ENCODE data around the gene HDX.
"Not testable (repeated sequence)": the region's sequence is repeated elsewhere in the genome, so short reads cannot be mapped to it uniquely, and the experiment has no call there.

HDX gene

DNA sequence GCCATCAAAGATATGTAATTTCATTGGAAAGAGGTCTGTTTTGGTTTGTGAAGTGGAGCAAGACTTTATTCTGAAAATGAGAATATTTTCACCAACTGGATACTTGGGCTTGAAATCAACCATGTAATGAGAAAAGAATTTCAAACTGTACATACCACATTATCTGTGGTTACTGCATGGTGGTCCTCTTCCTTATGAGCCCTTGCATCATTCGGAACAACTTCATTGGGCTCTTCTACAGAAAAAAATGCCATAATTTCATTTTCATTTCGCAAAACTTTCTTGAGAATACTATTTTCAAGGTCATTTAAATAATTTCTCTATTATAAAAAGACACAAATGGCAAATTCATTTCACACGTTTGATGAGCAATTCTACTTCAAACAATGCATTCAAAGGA lies 165.6 kb downstream of the HDX start:
- DNase-seq: no peak

DNA sequence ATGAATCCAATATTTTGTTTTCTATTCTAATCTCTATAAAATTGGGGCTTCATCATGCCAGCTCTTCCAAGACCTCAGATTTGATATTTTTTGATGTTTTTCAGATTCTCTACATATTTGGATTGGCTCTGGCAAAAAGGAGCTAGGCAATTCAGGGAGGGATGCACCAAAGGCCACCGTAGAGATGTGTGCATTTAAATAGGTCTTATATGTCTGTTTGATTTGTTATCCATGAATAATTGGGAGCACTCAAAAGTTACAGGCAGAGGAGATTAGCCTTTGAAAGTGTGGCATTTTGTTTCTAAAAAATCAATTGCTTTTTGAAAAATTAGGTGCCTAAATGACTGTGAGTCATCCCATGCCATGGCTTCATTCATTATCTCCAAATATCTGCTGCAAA lies 167.1 kb downstream of the HDX start:
- no peak for DNase-seq

DNA sequence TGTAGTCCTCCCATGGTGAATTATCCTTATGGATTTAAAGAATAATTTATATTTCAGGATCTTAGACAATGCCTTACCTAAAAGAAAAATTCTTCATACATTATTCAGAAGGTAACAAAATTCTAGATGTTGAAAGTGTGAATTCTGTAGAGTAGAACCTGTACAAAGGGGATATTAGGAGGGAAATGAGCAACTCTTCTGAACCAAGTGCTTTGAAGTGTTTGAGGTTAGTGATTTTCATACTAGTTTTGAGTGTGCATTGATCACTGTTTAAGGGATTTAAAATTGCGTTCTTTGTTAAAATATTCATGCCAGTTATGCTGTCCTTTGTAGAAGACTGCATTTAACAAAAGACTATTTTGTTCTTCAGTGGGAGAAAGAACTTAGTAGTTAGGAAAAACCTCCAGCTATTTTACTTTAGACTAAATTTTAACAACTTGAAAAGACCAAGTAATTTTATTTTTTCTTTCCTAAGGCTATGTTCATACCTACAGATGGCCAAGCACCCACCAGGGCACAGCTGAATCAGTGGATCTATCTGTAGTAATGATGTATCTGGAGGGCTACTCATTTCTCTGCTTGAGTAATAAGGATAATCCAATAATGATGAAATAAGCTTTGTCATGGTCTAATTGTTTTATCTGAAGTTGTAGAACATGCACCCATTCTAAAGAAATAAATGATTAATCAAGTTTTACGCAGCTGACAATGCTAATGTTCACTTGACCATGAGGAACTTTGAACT lies 180.0 kb downstream of the HDX start:
- no peak for DNase-seq

DNA sequence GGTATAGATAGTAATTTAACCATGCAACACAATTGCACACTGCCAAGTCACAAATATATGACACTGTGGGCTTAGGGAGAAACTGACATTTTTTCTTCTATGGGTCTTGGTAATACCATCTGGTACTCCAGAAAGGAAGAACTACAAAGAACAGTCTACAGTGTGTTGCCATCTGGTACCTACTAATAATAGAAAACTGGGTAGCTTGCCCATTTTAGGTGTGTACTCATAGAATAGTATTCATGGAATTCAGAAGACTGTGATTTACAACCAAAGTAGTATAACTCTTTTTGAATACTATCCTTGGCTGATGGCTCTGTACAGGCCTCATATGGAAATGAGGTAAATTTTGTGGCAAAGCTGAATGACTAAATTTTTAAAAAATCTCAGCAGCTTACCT lies 181.6 kb downstream of the HDX start:
- DNase-seq: no peak

DNA sequence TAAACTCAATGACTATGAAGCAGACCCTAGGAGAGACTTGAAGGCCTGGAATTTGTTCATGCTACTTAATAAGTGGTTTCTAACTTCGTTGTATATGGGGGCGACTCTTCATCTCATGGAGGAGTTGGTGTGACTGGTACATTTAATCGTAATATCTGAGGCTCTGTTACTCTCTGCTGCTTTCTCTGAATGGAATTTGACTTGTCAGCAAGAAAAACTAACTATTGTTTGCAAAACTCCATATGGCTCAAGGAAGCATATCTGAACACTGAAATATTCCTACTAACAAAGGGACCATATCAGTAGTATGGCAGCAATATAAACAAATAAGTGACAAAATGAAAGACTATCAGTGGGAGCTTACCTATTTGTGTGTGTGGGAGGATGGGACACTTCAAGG lies 182.2 kb downstream of the HDX start:
- DNase-seq: no peak

DNA sequence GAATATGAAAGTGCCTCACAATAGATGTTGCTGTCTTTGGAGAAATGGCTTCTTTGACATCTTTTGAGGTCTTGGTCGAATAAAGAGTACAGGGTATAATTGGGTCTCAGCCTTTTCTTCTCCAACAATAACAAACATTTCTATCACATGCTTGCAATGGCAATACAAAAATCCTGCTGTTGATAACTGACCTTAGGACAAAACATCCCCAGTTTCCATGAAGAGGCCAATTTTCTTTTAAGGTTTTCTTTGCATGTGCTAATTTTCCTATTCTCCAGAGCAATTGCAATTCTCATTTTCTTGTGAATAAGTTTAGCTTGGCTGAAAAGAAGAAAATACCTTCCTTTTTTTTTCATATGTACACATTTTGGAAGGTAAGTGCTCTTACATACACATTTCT lies 183.6 kb downstream of the HDX start:
- DNase-seq: no peak

DNA sequence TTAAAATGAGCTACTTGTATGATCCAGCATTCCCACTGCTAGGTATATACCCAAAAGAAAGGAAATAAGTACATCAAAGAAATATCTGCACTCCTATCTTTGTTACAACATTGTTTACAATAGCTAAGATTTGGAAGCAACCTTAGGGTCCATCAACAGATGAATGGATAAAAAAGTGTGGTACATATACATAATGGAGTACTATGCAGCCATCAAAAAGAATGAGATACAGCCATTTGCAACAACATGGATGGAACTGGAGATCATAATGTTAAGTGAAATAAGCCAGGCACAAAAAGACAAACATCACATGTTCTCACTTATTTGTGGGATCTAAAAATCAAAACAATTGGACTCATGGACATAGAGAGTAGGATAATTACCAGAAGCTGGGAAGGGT lies 186.3 kb downstream of the HDX start:
- DNase-seq: not testable (repeated sequence)
